K562 (cell line): ENCODE data around the gene WWTR1. TPM values are rescaled to one million over a fixed set of nuclear protein-coding genes. Genes with fewer than 3 reads are reported as not detected.

Experiments
- COPS2 ChIP-seq: fragments of 450-650 bp; conservative IDR thresholded peaks from 2 replicates; pipeline ENCODE4 v1.6.1; 2016; ENCODE audit warnings: mild to moderate bottlenecking, moderate library complexity
- ELF2 ChIP-seq: fragments of 250-450 bp; sonication (Bioruptor Pico); IDR thresholded peaks from 2 replicates; pipeline ENCODE4 v1.5.0; 2021; ENCODE audit warnings: mild to moderate bottlenecking
- FOXA1 ChIP-seq: fragments of 450-650 bp; IDR thresholded peaks from 2 replicates; pipeline ENCODE4 v1.6.1; 2016; ENCODE audit warnings: mild to moderate bottlenecking, borderline replicate concordance
- SRSF1 ChIP-seq: fragments of 200-400 bp; formaldehyde crosslinking; IDR thresholded peaks from 2 replicates; pipeline ENCODE4 v1.6.1; 2017; ENCODE audit warnings: mild to moderate bottlenecking, low read depth, low read length, moderate library complexity
- TAF1 ChIP-seq: IDR thresholded peaks from 2 replicates; pipeline ENCODE4 v1.6.1; 2011; ENCODE audit warnings: mild to moderate bottlenecking, low read length, moderate library complexity; ENCODE audit not compliant: insufficient read depth, control insufficient read depth, severe bottlenecking; ENCODE audit errors: extremely low read depth
- ZNF695 ChIP-seq: fragments of 450-650 bp; formaldehyde crosslinking; IDR thresholded peaks from 2 replicates; pipeline ENCODE4 v1.4.0; 2020; ENCODE audit warnings: mild to moderate bottlenecking, moderate library complexity
- polyA plus RNA-seq, 8 experiments: library from polyadenylated mRNA; depleted of rRNA in 4 of 8; stranded (reverse) in 5 of 8; unstranded in 3 of 8; fragments of >200 nt; fragmentation: Nextera tagmentation in 2 of 8; fragmentation: Illumina TruSeq in 1 of 8; extraction: Ambion mirVana in 2 of 8; extraction: Trizol in 1 of 8; gene quantifications; 2 replicates each; pipeline versions ENCODE4 v1.2.1 to v1.2.3, GENCODE V29; 2011 to 2014; ENCODE audit warnings: inconsistent platforms in 1 of 8, missing spikeins in 1 of 8
- total RNA-seq, 7 experiments: library from RNA; depleted of rRNA in 6 of 7; stranded (reverse); fragments of >200 nt in 6 of 7; fragmentation: Illumina TruSeq in 2 of 7; extraction: Trizol in 2 of 7; gene quantifications; 2 replicates each; pipeline versions ENCODE4 v1.2.1 to v1.2.3, GENCODE V29; 2011 to 2021; ENCODE audit warnings: low replicate concordance in 1 of 7
- TF ChIP-seq, protein P1 (sequence below): sonication (generic); formaldehyde crosslinking; IDR thresholded peaks from 2 replicates; pipeline ENCODE4 v1.8.0; 2022; ENCODE audit warnings: mild to moderate bottlenecking, missing genetic modification reagents, borderline replicate concordance
- TF ChIP-seq, protein P2 (sequence below): sonication (generic); formaldehyde crosslinking; IDR thresholded peaks from 2 replicates; pipeline ENCODE4 v1.8.0; 2022; ENCODE audit warnings: mild to moderate bottlenecking, missing genetic modification reagents

The WWTR1 gene
- total and polyA plus RNA-seq, 9 of the 15 experiments (the other 6 are each of a cell fraction or from before 2014, with no cell fraction given): 0.04 to 1.5 (median 0.60) TPM

DNA sequence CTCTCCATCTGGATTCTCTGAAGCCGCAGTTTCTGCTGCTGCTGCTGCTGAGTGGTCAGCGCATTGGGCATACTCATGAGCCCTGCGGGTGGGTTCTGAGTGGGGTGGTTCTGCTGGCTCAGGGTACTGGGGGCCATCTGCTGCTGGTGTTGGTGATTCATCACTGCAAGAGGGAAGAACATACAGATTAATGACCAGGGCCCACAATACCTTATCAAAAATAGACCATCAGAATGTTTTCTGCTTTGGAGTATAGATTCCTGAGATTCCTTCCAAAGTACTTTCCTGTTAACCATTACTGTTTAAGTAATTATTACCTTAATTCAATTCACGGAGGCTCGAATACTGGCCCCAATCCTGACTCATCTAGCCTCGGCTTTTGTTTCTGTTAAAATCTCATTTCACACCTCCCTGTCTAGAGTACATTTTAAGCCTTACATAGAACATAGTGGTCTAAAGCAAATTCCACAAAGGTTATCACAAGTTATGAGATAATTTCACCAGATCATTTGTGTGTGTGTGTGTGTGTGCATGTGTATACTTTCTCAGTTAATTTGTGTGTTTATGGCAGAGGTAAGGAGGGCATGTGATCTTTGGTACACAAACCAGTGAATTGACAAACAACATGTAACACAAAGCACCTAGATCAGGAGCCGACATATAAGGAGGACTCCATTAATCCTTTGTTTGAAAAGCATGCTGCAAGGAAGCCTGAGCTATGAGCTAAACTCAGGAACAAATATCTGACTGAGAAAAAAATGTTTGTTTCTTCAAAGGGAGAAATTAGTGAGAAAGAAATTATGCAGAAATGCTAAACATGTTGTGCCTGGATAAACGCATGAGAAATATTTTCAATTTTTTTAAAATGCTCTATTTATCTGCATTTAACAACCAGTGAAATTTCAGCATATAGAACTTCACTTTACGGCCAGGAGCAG, 115.2 kb downstream of the WWTR1 start (continued):
- no peak for TF ChIP-seq FOXA1
- TF ChIP-seq TAF1: no peak
- TF ChIP-seq ZNF695 (CRISPR knock-in tag): no peak
- TF ChIP-seq, protein P1, sequence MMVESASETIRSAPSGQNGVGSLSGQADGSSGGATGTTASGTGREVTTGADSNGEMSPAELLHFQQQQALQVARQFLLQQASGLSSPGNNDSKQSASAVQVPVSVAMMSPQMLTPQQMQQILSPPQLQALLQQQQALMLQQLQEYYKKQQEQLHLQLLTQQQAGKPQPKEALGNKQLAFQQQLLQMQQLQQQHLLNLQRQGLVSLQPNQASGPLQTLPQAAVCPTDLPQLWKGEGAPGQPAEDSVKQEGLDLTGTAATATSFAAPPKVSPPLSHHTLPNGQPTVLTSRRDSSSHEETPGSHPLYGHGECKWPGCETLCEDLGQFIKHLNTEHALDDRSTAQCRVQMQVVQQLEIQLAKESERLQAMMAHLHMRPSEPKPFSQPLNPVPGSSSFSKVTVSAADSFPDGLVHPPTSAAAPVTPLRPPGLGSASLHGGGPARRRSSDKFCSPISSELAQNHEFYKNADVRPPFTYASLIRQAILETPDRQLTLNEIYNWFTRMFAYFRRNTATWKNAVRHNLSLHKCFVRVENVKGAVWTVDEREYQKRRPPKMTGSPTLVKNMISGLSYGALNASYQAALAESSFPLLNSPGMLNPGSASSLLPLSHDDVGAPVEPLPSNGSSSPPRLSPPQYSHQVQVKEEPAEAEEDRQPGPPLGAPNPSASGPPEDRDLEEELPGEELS (CRISPR knock-in tag): no peak
- TF ChIP-seq, protein P2, sequence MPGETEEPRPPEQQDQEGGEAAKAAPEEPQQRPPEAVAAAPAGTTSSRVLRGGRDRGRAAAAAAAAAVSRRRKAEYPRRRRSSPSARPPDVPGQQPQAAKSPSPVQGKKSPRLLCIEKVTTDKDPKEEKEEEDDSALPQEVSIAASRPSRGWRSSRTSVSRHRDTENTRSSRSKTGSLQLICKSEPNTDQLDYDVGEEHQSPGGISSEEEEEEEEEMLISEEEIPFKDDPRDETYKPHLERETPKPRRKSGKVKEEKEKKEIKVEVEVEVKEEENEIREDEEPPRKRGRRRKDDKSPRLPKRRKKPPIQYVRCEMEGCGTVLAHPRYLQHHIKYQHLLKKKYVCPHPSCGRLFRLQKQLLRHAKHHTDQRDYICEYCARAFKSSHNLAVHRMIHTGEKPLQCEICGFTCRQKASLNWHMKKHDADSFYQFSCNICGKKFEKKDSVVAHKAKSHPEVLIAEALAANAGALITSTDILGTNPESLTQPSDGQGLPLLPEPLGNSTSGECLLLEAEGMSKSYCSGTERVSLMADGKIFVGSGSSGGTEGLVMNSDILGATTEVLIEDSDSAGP (CRISPR knock-in tag): no peak
- no peak for TF ChIP-seq COPS2
- no peak for TF ChIP-seq SRSF1
- no peak for TF ChIP-seq ELF2 (CRISPR knock-in tag)
